Endothelial cell (in vitro differentiated cells): ENCODE measurements around the gene MMD2. TPM values are rescaled to one million over a fixed set of nuclear protein-coding genes. Genes with fewer than 3 reads are reported as not detected.

Experiments used
- DNase-seq: peaks from one replicate; pipeline ENCODE4 v3.0.0; 2021; ENCODE audit warnings: low spot score
- H3K27ac Mint-ChIP-seq: one replicate; pipeline ENCODE4 v1.8.0; 2021; ENCODE audit warnings: mixed read lengths, inconsistent platforms; ENCODE audit not compliant: unreplicated experiment
- H3K27me3 Mint-ChIP-seq: one replicate; pipeline ENCODE4 v1.8.0; 2021; ENCODE audit warnings: mild to moderate bottlenecking, moderate library complexity, mixed read lengths, inconsistent platforms; ENCODE audit not compliant: unreplicated experiment
- H3K36me3 Mint-ChIP-seq: one replicate; pipeline ENCODE4 v1.8.0; 2021; ENCODE audit warnings: mild to moderate bottlenecking, low read depth, mixed read lengths, inconsistent platforms; ENCODE audit not compliant: unreplicated experiment
- H3K4me1 Mint-ChIP-seq: one replicate; pipeline ENCODE4 v1.8.0; 2021; ENCODE audit warnings: mild to moderate bottlenecking, mixed read lengths, inconsistent platforms; ENCODE audit not compliant: unreplicated experiment
- H3K4me3 Mint-ChIP-seq: one replicate; pipeline ENCODE4 v1.8.0; 2021; ENCODE audit warnings: mild to moderate bottlenecking, mixed read lengths, inconsistent platforms; ENCODE audit not compliant: unreplicated experiment
- H3K9me3 Mint-ChIP-seq: one replicate; pipeline ENCODE4 v1.8.0; 2021; ENCODE audit warnings: mixed read lengths, inconsistent platforms; ENCODE audit not compliant: unreplicated experiment
- total RNA-seq: library from RNA; stranded (reverse); fragmentation: NEBNext Ultra II Directional; extraction: Animal tissue kit (Norgen Biotek cat#: 25700); gene quantifications from one replicate; pipeline ENCODE4 v1.2.1, GENCODE V29; 2021; ENCODE audit not compliant: unreplicated experiment
- TF ChIP-seq, protein P1 (sequence below): fragments of 200-600 bp; sonication (generic); IDR thresholded peaks from one replicate; pipeline ENCODE4 v1.5.0; 2021; ENCODE audit warnings: antibody characterized with exemption; ENCODE audit not compliant: unreplicated experiment

The MMD2 gene
- total RNA-seq, 1 donor from 2014 or later = not detected

DNA sequence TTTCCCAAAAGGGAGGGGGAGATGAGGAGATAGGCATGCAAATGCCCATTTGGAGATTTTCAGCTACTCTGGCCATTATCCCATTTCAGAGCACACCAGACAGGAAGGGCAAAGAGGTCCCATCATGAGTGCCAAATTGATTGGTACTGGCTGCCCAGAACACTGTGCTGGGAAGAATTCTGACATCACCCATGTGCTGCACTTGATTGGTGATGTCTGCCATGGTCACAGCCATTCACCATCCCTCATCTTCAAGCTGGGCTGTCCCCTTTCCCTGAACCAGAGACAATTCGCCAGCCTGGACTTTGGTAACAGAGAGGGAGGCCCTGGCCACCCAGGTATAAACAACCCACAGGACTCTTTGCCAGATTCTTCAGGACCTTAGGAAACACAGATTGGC lies 52.3 kb downstream of the MMD2 start:
- Mint-ChIP-seq H3K27me3 (peaks cover 14% of the 10 kb centered on the region), H3K4me1 (no peaks in the 10 kb centered on the region), H3K4me3 (no peak overlapping the region), H3K36me3 (no peaks in the 10 kb centered on the region), H3K9me3 (no peaks in the 10 kb centered on the region), H3K27ac (no peak overlapping the region)
- DNase-seq = no peak
- TF ChIP-seq, protein P1, sequence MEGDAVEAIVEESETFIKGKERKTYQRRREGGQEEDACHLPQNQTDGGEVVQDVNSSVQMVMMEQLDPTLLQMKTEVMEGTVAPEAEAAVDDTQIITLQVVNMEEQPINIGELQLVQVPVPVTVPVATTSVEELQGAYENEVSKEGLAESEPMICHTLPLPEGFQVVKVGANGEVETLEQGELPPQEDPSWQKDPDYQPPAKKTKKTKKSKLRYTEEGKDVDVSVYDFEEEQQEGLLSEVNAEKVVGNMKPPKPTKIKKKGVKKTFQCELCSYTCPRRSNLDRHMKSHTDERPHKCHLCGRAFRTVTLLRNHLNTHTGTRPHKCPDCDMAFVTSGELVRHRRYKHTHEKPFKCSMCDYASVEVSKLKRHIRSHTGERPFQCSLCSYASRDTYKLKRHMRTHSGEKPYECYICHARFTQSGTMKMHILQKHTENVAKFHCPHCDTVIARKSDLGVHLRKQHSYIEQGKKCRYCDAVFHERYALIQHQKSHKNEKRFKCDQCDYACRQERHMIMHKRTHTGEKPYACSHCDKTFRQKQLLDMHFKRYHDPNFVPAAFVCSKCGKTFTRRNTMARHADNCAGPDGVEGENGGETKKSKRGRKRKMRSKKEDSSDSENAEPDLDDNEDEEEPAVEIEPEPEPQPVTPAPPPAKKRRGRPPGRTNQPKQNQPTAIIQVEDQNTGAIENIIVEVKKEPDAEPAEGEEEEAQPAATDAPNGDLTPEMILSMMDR = no peak

DNA sequence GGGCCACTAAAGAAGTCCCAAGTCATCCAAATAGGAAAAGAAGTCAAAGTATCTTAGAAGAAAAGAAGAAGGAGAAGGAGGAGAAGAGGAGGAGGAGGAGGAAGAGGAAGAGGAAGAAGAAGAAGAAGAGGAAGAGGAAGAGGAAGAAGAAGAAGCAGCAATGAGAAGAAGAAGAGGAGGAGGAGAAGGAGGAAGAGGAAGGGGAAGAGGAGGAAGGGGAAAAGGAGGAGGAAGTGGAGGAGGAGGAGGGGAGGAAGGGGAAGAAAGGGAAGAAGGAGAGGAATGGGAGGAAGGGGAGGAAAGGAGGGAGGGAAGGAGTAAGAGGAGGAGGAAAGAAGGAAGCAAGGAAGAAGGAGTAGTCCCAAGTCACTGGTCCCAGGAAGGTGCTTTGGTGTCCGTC lies 53.8 kb downstream of the MMD2 start:
- H3K4me1 Mint-ChIP-seq = no peaks in the 10 kb centered on the region
- DNase-seq = no peak
- no peaks in the 10 kb centered on the region for H3K36me3 Mint-ChIP-seq
- H3K27ac Mint-ChIP-seq = no peak overlapping the region
- no peaks in the 10 kb centered on the region for H3K9me3 Mint-ChIP-seq
- TF ChIP-seq, protein P1 = no peak
- no peak overlapping the region for H3K4me3 Mint-ChIP-seq
- peaks cover 14% of the 10 kb centered on the region for H3K27me3 Mint-ChIP-seq

- H3K27me3 Mint-ChIP-seq = peaks cover 14% of the 10 kb centered on the region
These were observed 54.6 kb downstream of the MMD2 start for GRCh38 chr7:4904346-4904745.

GRCh38 chr7:4895766-4896165 lies 63.2 kb downstream of the MMD2 start:
- DNase-seq = no peak
- H3K4me3 Mint-ChIP-seq = no peak overlapping the region
- TF ChIP-seq, protein P1 = no peak
- no peaks in the 10 kb centered on the region for H3K9me3 Mint-ChIP-seq
- H3K27ac Mint-ChIP-seq = no peak overlapping the region
- no peaks in the 10 kb centered on the region for H3K4me1 Mint-ChIP-seq
- H3K36me3 Mint-ChIP-seq = no peaks in the 10 kb centered on the region
- H3K27me3 Mint-ChIP-seq = peaks cover 2% of the 10 kb centered on the region

More at GRCh38 chr7:4904346-4904745, 54.6 kb downstream of the MMD2 start:
- H3K4me3 Mint-ChIP-seq = no peak overlapping the region
- no peaks in the 10 kb centered on the region for H3K9me3 Mint-ChIP-seq
- no peak for DNase-seq
- H3K4me1 Mint-ChIP-seq = no peaks in the 10 kb centered on the region
- TF ChIP-seq, protein P1 = no peak
- no peaks in the 10 kb centered on the region for H3K36me3 Mint-ChIP-seq
- no peak overlapping the region for H3K27ac Mint-ChIP-seq

GRCh38 chr7:4894482-4894881 lies 64.5 kb downstream of the MMD2 start:
- H3K4me1 Mint-ChIP-seq = no peaks in the 10 kb centered on the region

More at GRCh38 chr7:4894482-4894881, 64.5 kb downstream of the MMD2 start:
- Mint-ChIP-seq H3K27me3 (peaks cover 2% of the 10 kb centered on the region), H3K27ac (no peak overlapping the region), H3K36me3 (no peaks in the 10 kb centered on the region), H3K9me3 (no peaks in the 10 kb centered on the region), H3K4me3 (no peak overlapping the region)
- no peak for DNase-seq
- TF ChIP-seq, protein P1 = no peak
